GM23338 (cell line): ENCODE results near the gene MAST4. TPM values are rescaled to one million over a fixed set of nuclear protein-coding genes. Genes with fewer than 3 reads are reported as not detected.
"Not testable (repeated sequence)": the region's sequence is repeated elsewhere in the genome, so short reads cannot be mapped to it uniquely, and the experiment has no call there.

ENCODE experiments used
- ATAC-seq: fragments of 200-7000 bp; cut with Tn5 transposase; 3 replicates; pipeline ENCODE4 v1.9.1; 2020
- DNase-seq: peaks from one replicate; pipeline ENCODE4 v3.0.0-alpha.2; 2015; ENCODE audit warnings: low spot score
- H2AFZ ChIP-seq: fragments of 200-600 bp; sonication (generic); 2 replicates; pipeline ENCODE4 v1.8.0; 2016; ENCODE audit warnings: antibody characterized with exemption, mild to moderate bottlenecking, moderate library complexity
- H3F3A ChIP-seq: fragments of 200-600 bp; sonication (generic); replicated peaks from 2 replicates; pipeline ENCODE4 v1.8.0; 2017; ENCODE audit warnings: antibody characterized with exemption, mixed run types, low read depth
- H3K27ac ChIP-seq: fragments of 200-600 bp; sonication (generic); 2 replicates; pipeline ENCODE4 v1.6.1; 2016; ENCODE audit warnings: low read depth
- H3K27me3 ChIP-seq: fragments of 200-600 bp; sonication (generic); 2 replicates; pipeline ENCODE4 v1.8.0; 2016; ENCODE audit warnings: mild to moderate bottlenecking, mixed run types, moderate library complexity; ENCODE audit not compliant: insufficient read depth
- H3K36me3 ChIP-seq: fragments of 200-600 bp; sonication (generic); 2 replicates; pipeline ENCODE4 v1.8.0; 2016; ENCODE audit warnings: mild to moderate bottlenecking; ENCODE audit not compliant: insufficient read depth
- H3K4me1 ChIP-seq: fragments of 200-600 bp; sonication (generic); 2 replicates; pipeline ENCODE4 v1.8.0; 2016; ENCODE audit warnings: mild to moderate bottlenecking, moderate library complexity; ENCODE audit not compliant: insufficient read depth
- H3K4me2 ChIP-seq: fragments of 200-600 bp; sonication (generic); 2 replicates; pipeline ENCODE4 v1.7.1; 2017; ENCODE audit warnings: mixed run types
- H3K4me3 ChIP-seq: fragments of 200-600 bp; sonication (generic); 2 replicates; pipeline ENCODE4 v1.6.1; 2016; ENCODE audit warnings: mixed run types
- H3K79me2 ChIP-seq: fragments of 200-600 bp; sonication (generic); replicated peaks from 2 replicates; pipeline ENCODE4 v1.8.0; 2017; ENCODE audit warnings: mild to moderate bottlenecking; ENCODE audit not compliant: insufficient read depth
- H3K9me2 ChIP-seq: fragments of 200-600 bp; sonication (generic); 2 replicates; pipeline ENCODE4 v1.8.0; 2017; ENCODE audit not compliant: insufficient read depth
- H4K20me1 ChIP-seq: fragments of 200-600 bp; sonication (generic); replicated peaks from 2 replicates; pipeline ENCODE4 v1.8.0; 2017; ENCODE audit warnings: mild to moderate bottlenecking; ENCODE audit not compliant: insufficient read depth
- H3K27ac Mint-ChIP-seq: 2 replicates; pipeline ENCODE4 v1.8.0; 2020; ENCODE audit warnings: inconsistent platforms, mild to moderate bottlenecking, moderate library complexity, mixed read lengths
- H3K27me3 Mint-ChIP-seq: 3 replicates; pipeline ENCODE4 v1.8.0; 2022; ENCODE audit warnings: low read depth, mild to moderate bottlenecking, moderate library complexity, mixed read lengths, inconsistent platforms; ENCODE audit not compliant: insufficient read depth, poor library complexity
- H3K36me3 Mint-ChIP-seq: 3 replicates; pipeline ENCODE4 v1.8.0; 2021; ENCODE audit warnings: low read depth, mild to moderate bottlenecking, inconsistent platforms, moderate library complexity, mixed read lengths
- H3K4me1 Mint-ChIP-seq: 3 replicates; pipeline ENCODE4 v1.8.0; 2020; ENCODE audit warnings: mild to moderate bottlenecking, inconsistent platforms, mixed read lengths
- H3K4me3 Mint-ChIP-seq: 3 replicates; pipeline ENCODE4 v1.8.0; 2021; ENCODE audit warnings: moderate library complexity, mild to moderate bottlenecking, inconsistent platforms, mixed read lengths
- H3K9me3 Mint-ChIP-seq: 3 replicates; pipeline ENCODE4 v1.8.0; 2020; ENCODE audit warnings: moderate library complexity, mild to moderate bottlenecking, inconsistent platforms, mixed read lengths
- CREB1 ChIP-seq: fragments of 250-450 bp; sonication (Bioruptor Pico); IDR thresholded peaks from 2 replicates; pipeline ENCODE4 v1.5.0; 2020; ENCODE audit warnings: low read depth, mild to moderate bottlenecking, moderate library complexity
- EZH2 ChIP-seq: fragments of 200-600 bp; sonication (generic); IDR thresholded peaks from one replicate; pipeline ENCODE4 v1.8.0; 2017; ENCODE audit warnings: antibody characterized with exemption, mild to moderate bottlenecking, low read depth; ENCODE audit not compliant: unreplicated experiment
- POLR2AphosphoS5 ChIP-seq: IDR thresholded peaks from 2 replicates; pipeline ENCODE4 v1.6.1; 2016; ENCODE audit warnings: antibody characterized with exemption, low read depth
- STAT1 ChIP-seq: IDR thresholded peaks from one replicate; pipeline ENCODE4 v1.6.1; 2016; ENCODE audit warnings: antibody characterized with exemption; ENCODE audit not compliant: unreplicated experiment
- ZNF114 ChIP-seq: fragments of 250-450 bp; sonication (Bioruptor Pico); IDR thresholded peaks from 2 replicates; pipeline ENCODE4 v1.5.0; 2020; ENCODE audit warnings: mild to moderate bottlenecking, moderate library complexity
- ZNF331 ChIP-seq: fragments of 250-450 bp; sonication (Bioruptor Pico); IDR thresholded peaks from 2 replicates; pipeline ENCODE4 v1.5.0; 2020; ENCODE audit warnings: low read depth, mild to moderate bottlenecking, moderate library complexity
- polyA plus RNA-seq: library from polyadenylated mRNA; unstranded; fragments of >200 nt; fragmentation: Nextera tagmentation; extraction: Ambion mirVana; gene quantifications from 2 replicates; pipeline ENCODE4 v1.2.1, GENCODE V29; 2016
- total RNA-seq: library from RNA; depleted of rRNA; stranded (reverse); fragments of >200 nt; shearing (Covaris generic); gene quantifications from 2 replicates; pipeline ENCODE4 v1.2.3, GENCODE V29; 2014
- TF ChIP-seq, protein P1 (sequence below), 2 experiments: fragments of 200-600 bp in 1 of 2; sonication (generic) in 1 of 2; conservative IDR thresholded peaks; 2 replicates each; pipeline versions ENCODE4 v1.5.1 to v1.6.1; 2016 to 2017; ENCODE audit warnings: antibody characterized with exemption in 2 of 2, low read depth in 2 of 2, mild to moderate bottlenecking in 2 of 2, moderate library complexity in 1 of 2
- TF ChIP-seq, protein P2 (sequence below): fragments of 250-450 bp; sonication (Bioruptor Pico); IDR thresholded peaks from 2 replicates; pipeline ENCODE4 v1.5.0; 2020; ENCODE audit warnings: mild to moderate bottlenecking, moderate library complexity
- TF ChIP-seq, protein P3 (sequence below): IDR thresholded peaks from one replicate; pipeline ENCODE4 v1.6.1; 2018; ENCODE audit warnings: antibody characterized with exemption; ENCODE audit not compliant: unreplicated experiment

Gene MAST4
- total and polyA plus RNA-seq, 2 experiments from 2014 or later: 3.6 to 8.5 TPM

DNA sequence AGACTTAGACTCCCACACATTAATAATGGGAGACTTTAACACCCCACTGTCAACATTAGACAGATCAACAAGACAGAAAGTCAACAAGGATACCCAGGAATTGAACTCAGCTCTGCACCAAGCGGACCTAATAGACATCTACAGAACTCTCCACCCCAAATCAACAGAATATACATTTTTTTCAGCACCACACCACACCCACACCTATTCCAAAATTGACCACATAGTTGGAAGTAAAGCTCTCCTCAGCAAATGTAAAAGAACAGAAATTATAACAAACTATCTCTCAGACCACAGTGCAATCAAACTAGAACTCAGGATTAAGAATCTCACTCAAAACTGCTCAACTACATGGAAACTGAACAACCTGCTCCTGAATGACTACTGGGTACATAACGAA, 156.5 kb downstream of the MAST4 start:
- H3K4me1 ChIP-seq, H2AFZ ChIP-seq, ATAC-seq, H3K27me3 Mint-ChIP-seq, H3K4me2 ChIP-seq, H3K4me1 Mint-ChIP-seq, H3K4me3 Mint-ChIP-seq, H3K9me2 ChIP-seq, H3K27ac ChIP-seq, H4K20me1 ChIP-seq, H3K36me3 ChIP-seq, H3F3A ChIP-seq, H3K79me2 ChIP-seq, H3K27ac Mint-ChIP-seq, DNase-seq, H3K4me3 ChIP-seq, H3K27me3 ChIP-seq: not testable (repeated sequence)
- Mint-ChIP-seq H3K36me3 (peaks cover 17% of the 10 kb centered on the region), H3K9me3 (peaks cover 20% of the 10 kb centered on the region)

DNA sequence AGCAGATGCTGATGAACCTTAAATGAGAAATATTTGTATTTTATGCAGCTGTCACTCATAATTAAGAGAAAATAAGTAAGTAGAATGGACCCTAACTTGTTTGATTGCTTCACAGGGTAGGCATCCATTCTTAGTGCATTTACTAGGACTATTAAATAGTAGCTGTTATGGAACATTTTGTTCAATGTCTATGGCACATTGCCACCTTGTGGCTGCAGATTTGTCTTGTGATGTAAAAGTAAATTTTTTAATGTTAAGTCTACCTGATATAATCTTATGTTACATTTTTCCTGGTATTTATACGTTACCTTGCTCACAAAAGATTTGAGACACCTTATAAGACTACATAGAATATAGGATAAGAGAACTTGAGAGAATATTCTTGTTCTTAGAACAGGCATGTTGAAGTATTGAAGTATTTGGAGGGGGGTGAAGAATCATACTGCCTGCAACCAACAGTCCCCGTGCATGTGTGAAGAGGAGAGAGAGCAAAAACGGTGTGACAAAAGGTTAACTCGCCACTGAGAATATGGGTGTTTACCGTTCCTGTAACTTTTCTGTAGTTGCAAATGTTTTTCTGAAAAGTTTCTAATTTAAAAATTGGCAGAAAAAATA, 161.1 kb downstream of the MAST4 start:
- no peaks in the 10 kb centered on the region for H3K27me3 ChIP-seq
- DNase-seq (peak; percentile 60), ATAC-seq (peak; percentile 33; the same call in 2 of the 3 replicates)
- no peaks in the 10 kb centered on the region; the same call in 1 of the 2 replicates for H4K20me1 ChIP-seq
- no peaks in the 10 kb centered on the region for H3K4me1 ChIP-seq
- TF ChIP-seq, protein P1, sequence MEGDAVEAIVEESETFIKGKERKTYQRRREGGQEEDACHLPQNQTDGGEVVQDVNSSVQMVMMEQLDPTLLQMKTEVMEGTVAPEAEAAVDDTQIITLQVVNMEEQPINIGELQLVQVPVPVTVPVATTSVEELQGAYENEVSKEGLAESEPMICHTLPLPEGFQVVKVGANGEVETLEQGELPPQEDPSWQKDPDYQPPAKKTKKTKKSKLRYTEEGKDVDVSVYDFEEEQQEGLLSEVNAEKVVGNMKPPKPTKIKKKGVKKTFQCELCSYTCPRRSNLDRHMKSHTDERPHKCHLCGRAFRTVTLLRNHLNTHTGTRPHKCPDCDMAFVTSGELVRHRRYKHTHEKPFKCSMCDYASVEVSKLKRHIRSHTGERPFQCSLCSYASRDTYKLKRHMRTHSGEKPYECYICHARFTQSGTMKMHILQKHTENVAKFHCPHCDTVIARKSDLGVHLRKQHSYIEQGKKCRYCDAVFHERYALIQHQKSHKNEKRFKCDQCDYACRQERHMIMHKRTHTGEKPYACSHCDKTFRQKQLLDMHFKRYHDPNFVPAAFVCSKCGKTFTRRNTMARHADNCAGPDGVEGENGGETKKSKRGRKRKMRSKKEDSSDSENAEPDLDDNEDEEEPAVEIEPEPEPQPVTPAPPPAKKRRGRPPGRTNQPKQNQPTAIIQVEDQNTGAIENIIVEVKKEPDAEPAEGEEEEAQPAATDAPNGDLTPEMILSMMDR (conservative IDR thresholded peaks at IDR 0.05; ENCODE audit: low read depth in 2 of 2): peak; percentile 58 to 74
- TF ChIP-seq ZNF114 (CRISPR knock-in tag): no peak
- TF ChIP-seq CREB1 (CRISPR knock-in tag): no peak
- TF ChIP-seq, protein P2, sequence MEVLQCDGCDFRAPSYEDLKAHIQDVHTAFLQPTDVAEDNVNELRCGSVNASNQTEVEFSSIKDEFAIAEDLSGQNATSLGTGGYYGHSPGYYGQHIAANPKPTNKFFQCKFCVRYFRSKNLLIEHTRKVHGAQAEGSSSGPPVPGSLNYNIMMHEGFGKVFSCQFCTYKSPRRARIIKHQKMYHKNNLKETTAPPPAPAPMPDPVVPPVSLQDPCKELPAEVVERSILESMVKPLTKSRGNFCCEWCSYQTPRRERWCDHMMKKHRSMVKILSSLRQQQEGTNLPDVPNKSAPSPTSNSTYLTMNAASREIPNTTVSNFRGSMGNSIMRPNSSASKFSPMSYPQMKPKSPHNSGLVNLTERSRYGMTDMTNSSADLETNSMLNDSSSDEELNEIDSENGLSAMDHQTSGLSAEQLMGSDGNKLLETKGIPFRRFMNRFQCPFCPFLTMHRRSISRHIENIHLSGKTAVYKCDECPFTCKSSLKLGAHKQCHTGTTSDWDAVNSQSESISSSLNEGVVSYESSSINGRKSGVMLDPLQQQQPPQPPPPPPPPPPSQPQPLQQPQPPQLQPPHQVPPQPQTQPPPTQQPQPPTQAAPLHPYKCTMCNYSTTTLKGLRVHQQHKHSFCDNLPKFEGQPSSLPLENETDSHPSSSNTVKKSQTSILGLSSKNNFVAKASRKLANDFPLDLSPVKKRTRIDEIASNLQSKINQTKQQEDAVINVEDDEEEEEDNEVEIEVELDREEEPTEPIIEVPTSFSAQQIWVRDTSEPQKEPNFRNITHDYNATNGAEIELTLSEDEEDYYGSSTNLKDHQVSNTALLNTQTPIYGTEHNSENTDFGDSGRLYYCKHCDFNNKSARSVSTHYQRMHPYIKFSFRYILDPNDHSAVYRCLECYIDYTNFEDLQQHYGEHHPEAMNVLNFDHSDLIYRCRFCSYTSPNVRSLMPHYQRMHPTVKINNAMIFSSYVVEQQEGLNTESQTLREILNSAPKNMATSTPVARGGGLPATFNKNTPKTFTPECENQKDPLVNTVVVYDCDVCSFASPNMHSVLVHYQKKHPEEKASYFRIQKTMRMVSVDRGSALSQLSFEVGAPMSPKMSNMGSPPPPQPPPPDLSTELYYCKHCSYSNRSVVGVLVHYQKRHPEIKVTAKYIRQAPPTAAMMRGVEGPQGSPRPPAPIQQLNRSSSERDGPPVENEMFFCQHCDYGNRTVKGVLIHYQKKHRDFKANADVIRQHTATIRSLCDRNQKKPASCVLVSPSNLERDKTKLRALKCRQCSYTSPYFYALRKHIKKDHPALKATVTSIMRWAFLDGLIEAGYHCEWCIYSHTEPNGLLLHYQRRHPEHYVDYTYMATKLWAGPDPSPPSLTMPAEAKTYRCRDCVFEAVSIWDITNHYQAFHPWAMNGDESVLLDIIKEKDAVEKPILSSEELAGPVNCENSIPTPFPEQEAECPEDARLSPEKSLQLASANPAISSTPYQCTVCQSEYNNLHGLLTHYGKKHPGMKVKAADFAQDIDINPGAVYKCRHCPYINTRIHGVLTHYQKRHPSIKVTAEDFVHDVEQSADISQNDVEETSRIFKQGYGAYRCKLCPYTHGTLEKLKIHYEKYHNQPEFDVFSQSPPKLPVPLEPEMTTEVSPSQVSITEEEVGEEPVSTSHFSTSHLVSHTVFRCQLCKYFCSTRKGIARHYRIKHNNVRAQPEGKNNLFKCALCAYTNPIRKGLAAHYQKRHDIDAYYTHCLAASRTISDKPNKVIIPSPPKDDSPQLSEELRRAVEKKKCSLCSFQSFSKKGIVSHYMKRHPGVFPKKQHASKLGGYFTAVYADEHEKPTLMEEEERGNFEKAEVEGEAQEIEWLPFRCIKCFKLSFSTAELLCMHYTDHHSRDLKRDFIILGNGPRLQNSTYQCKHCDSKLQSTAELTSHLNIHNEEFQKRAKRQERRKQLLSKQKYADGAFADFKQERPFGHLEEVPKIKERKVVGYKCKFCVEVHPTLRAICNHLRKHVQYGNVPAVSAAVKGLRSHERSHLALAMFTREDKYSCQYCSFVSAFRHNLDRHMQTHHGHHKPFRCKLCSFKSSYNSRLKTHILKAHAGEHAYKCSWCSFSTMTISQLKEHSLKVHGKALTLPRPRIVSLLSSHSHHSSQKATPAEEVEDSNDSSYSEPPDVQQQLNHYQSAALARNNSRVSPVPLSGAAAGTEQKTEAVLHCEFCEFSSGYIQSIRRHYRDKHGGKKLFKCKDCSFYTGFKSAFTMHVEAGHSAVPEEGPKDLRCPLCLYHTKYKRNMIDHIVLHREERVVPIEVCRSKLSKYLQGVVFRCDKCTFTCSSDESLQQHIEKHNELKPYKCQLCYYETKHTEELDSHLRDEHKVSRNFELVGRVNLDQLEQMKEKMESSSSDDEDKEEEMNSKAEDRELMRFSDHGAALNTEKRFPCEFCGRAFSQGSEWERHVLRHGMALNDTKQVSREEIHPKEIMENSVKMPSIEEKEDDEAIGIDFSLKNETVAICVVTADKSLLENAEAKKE (CRISPR knock-in tag): no peak
- no peak for TF ChIP-seq ZNF331 (CRISPR knock-in tag)
- no peak for TF ChIP-seq STAT1
- TF ChIP-seq POLR2AphosphoS5: no peak
- TF ChIP-seq, protein P3, sequence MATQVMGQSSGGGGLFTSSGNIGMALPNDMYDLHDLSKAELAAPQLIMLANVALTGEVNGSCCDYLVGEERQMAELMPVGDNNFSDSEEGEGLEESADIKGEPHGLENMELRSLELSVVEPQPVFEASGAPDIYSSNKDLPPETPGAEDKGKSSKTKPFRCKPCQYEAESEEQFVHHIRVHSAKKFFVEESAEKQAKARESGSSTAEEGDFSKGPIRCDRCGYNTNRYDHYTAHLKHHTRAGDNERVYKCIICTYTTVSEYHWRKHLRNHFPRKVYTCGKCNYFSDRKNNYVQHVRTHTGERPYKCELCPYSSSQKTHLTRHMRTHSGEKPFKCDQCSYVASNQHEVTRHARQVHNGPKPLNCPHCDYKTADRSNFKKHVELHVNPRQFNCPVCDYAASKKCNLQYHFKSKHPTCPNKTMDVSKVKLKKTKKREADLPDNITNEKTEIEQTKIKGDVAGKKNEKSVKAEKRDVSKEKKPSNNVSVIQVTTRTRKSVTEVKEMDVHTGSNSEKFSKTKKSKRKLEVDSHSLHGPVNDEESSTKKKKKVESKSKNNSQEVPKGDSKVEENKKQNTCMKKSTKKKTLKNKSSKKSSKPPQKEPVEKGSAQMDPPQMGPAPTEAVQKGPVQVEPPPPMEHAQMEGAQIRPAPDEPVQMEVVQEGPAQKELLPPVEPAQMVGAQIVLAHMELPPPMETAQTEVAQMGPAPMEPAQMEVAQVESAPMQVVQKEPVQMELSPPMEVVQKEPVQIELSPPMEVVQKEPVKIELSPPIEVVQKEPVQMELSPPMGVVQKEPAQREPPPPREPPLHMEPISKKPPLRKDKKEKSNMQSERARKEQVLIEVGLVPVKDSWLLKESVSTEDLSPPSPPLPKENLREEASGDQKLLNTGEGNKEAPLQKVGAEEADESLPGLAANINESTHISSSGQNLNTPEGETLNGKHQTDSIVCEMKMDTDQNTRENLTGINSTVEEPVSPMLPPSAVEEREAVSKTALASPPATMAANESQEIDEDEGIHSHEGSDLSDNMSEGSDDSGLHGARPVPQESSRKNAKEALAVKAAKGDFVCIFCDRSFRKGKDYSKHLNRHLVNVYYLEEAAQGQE: no peak
- TF ChIP-seq EZH2: no peak
- H3K4me2 ChIP-seq: no peak overlapping the region
- no peaks in the 10 kb centered on the region for H3K79me2 ChIP-seq
- H3K4me3 ChIP-seq: no peak overlapping the region
- H3K27ac Mint-ChIP-seq: no peak overlapping the region
- no peak overlapping the region for H2AFZ ChIP-seq
- H3F3A ChIP-seq: no peaks in the 10 kb centered on the region
- H3K27ac ChIP-seq: no peak overlapping the region
- H3K4me1 Mint-ChIP-seq: peaks cover 5% of the 10 kb centered on the region; the same call in 2 of the 3 replicates
- no peaks in the 10 kb centered on the region for H3K27me3 Mint-ChIP-seq
- H3K9me3 Mint-ChIP-seq: no peaks in the 10 kb centered on the region; the same call in 2 of the 3 replicates
- H3K9me2 ChIP-seq: no peaks in the 10 kb centered on the region
- no peaks in the 10 kb centered on the region for H3K36me3 Mint-ChIP-seq
- no peak overlapping the region for H3K4me3 Mint-ChIP-seq
- H3K36me3 ChIP-seq: no peaks in the 10 kb centered on the region
